HepG2 (cell line): ENCODE results near the gene TMEM11. TPM values are rescaled to one million over a fixed set of nuclear protein-coding genes. Genes with fewer than 3 reads are reported as not detected.

Source experiments
- CHCHD3 ChIP-seq: sonication (generic); formaldehyde crosslinking; IDR thresholded peaks from 2 replicates; pipeline ENCODE4 v1.8.0; 2022; ENCODE audit warnings: mild to moderate bottlenecking, missing genetic modification reagents, moderate library complexity
- DNMT1 ChIP-seq: sonication (generic); formaldehyde crosslinking; IDR thresholded peaks from 2 replicates; pipeline ENCODE4 v1.5.1; 2020; ENCODE audit warnings: mild to moderate bottlenecking, missing genetic modification reagents
- EZH2 ChIP-seq: conservative IDR thresholded peaks from 2 replicates; pipeline ENCODE4 v1.6.1; 2012; ENCODE audit warnings: mild to moderate bottlenecking, low read depth, low read length, moderate library complexity
- HMG20A ChIP-seq: IDR thresholded peaks from 2 replicates; pipeline ENCODE4 v1.6.1; 2016; ENCODE audit warnings: borderline replicate concordance
- MTA3 ChIP-seq: sonication (generic); formaldehyde crosslinking; IDR thresholded peaks from 2 replicates; pipeline ENCODE4 v1.4.0; 2020; ENCODE audit warnings: missing genetic modification reagents
- PHF8 ChIP-seq: sonication (generic); formaldehyde crosslinking; IDR thresholded peaks from 2 replicates; pipeline ENCODE4 v1.5.0; 2020; ENCODE audit warnings: missing genetic modification reagents
- RARA ChIP-seq: IDR thresholded peaks from 2 replicates; pipeline ENCODE4 v1.6.1; 2016; ENCODE audit warnings: missing genetic modification reagents, missing compliant biosample characterization
- RCOR2 ChIP-seq: IDR thresholded peaks from 2 replicates; pipeline ENCODE4 v1.6.1; 2016; ENCODE audit warnings: missing biosample characterization, missing genetic modification reagents
- RFX5 ChIP-seq: IDR thresholded peaks from 2 replicates; pipeline ENCODE4 v1.6.1; 2011; ENCODE audit warnings: low read depth, low read length, improper control_type of control experiment
- ZBTB38 ChIP-seq: sonication (generic); formaldehyde crosslinking; IDR thresholded peaks from 2 replicates; pipeline ENCODE4 v1.5.1; 2020; ENCODE audit warnings: mild to moderate bottlenecking, missing genetic modification reagents
- ZNF224 ChIP-seq: sonication (generic); formaldehyde crosslinking; IDR thresholded peaks from 2 replicates; pipeline ENCODE4 v1.5.0; 2020; ENCODE audit warnings: mild to moderate bottlenecking, missing genetic modification reagents
- ZNF589 ChIP-seq: sonication (generic); formaldehyde crosslinking; conservative IDR thresholded peaks from 2 replicates; pipeline ENCODE4 v1.8.0; 2022; ENCODE audit warnings: mild to moderate bottlenecking, moderate library complexity, missing genetic modification reagents
- ZNF713 ChIP-seq: sonication (generic); formaldehyde crosslinking; IDR thresholded peaks from 2 replicates; pipeline ENCODE4 v1.4.0; 2020; ENCODE audit warnings: mild to moderate bottlenecking, missing genetic modification reagents
- polyA plus RNA-seq, 8 experiments: library from polyadenylated mRNA; depleted of rRNA in 3 of 8; stranded (reverse) in 7 of 8; unstranded in 1 of 8; fragments of >200 nt; fragmentation: Illumina TruSeq in 4 of 8; extraction: Trizol in 4 of 8; gene quantifications; 2 replicates each; pipeline versions ENCODE4 v1.2.1 to v1.2.3, GENCODE V29; 2011 to 2016; ENCODE audit warnings: low read depth in 4 of 8, missing spikeins in 1 of 8, mixed read lengths in 1 of 8; ENCODE audit not compliant: insufficient read depth in 1 of 8
- total RNA-seq, 5 experiments: library from RNA; depleted of rRNA; stranded (reverse); fragments of >200 nt; fragmentation: Illumina TruSeq; extraction: Trizol; gene quantifications; 2 replicates each; pipeline ENCODE4 v1.2.3, GENCODE V29; 2016; ENCODE audit warnings: low read depth in 1 of 5
- TF ChIP-seq, protein P1 (sequence below): sonication (generic); formaldehyde crosslinking; IDR thresholded peaks from 2 replicates; pipeline ENCODE4 v1.9.0; 2021; ENCODE audit warnings: mild to moderate bottlenecking, missing genetic modification reagents
- TF ChIP-seq, protein P2 (sequence below): sonication (generic); formaldehyde crosslinking; IDR thresholded peaks from 2 replicates; pipeline ENCODE4 v1.4.0; 2020; ENCODE audit warnings: missing genetic modification reagents
- TF ChIP-seq, protein P3 (sequence below): sonication (generic); formaldehyde crosslinking; IDR thresholded peaks from 2 replicates; pipeline ENCODE4 v1.5.0; 2020; ENCODE audit warnings: mild to moderate bottlenecking, missing genetic modification reagents
- TF ChIP-seq, protein P4 (sequence below): sonication (generic); formaldehyde crosslinking; IDR thresholded peaks from 2 replicates; pipeline ENCODE4 v1.9.0; 2021; ENCODE audit warnings: missing genetic modification reagents, mild to moderate bottlenecking, borderline replicate concordance
- TF ChIP-seq, protein P5 (sequence below): sonication (generic); formaldehyde crosslinking; IDR thresholded peaks from 2 replicates; pipeline ENCODE4 v1.4.0; 2020; ENCODE audit warnings: missing genetic modification reagents, borderline replicate concordance

TMEM11 gene
- total and polyA plus RNA-seq, 2 of the 13 experiments (the other 11 are each of a cell fraction or from before 2014, with no cell fraction given) = 18.7 to 35.0 TPM

DNA sequence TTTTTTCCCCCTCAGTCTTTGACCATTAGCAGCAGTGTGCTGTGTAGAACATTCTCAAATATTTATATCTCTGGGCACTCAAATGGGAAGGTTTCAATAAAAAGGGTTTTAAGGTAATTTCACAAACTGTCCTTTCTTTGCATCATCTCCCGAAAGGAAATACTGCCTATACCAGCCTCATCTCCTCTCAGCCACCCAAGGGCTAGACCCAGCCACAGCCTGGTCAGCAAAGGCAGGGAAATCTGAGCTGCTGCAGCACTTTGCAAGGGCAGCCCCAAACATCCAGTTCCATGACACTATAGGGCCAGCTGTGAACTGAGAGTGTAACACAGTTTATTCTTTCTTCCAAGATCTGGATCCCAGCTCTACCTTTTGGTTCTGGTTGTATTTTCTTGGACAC is 28.9 kb downstream of the TMEM11 start (continued):
- TF ChIP-seq, protein P1, sequence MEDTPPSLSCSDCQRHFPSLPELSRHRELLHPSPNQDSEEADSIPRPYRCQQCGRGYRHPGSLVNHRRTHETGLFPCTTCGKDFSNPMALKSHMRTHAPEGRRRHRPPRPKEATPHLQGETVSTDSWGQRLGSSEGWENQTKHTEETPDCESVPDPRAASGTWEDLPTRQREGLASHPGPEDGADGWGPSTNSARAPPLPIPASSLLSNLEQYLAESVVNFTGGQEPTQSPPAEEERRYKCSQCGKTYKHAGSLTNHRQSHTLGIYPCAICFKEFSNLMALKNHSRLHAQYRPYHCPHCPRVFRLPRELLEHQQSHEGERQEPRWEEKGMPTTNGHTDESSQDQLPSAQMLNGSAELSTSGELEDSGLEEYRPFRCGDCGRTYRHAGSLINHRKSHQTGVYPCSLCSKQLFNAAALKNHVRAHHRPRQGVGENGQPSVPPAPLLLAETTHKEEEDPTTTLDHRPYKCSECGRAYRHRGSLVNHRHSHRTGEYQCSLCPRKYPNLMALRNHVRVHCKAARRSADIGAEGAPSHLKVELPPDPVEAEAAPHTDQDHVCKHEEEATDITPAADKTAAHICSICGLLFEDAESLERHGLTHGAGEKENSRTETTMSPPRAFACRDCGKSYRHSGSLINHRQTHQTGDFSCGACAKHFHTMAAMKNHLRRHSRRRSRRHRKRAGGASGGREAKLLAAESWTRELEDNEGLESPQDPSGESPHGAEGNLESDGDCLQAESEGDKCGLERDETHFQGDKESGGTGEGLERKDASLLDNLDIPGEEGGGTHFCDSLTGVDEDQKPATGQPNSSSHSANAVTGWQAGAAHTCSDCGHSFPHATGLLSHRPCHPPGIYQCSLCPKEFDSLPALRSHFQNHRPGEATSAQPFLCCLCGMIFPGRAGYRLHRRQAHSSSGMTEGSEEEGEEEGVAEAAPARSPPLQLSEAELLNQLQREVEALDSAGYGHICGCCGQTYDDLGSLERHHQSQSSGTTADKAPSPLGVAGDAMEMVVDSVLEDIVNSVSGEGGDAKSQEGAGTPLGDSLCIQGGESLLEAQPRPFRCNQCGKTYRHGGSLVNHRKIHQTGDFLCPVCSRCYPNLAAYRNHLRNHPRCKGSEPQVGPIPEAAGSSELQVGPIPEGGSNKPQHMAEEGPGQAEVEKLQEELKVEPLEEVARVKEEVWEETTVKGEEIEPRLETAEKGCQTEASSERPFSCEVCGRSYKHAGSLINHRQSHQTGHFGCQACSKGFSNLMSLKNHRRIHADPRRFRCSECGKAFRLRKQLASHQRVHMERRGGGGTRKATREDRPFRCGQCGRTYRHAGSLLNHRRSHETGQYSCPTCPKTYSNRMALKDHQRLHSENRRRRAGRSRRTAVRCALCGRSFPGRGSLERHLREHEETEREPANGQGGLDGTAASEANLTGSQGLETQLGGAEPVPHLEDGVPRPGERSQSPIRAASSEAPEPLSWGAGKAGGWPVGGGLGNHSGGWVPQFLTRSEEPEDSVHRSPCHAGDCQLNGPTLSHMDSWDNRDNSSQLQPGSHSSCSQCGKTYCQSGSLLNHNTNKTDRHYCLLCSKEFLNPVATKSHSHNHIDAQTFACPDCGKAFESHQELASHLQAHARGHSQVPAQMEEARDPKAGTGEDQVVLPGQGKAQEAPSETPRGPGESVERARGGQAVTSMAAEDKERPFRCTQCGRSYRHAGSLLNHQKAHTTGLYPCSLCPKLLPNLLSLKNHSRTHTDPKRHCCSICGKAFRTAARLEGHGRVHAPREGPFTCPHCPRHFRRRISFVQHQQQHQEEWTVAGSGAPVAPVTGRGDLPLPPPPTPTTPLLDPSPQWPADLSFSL (CRISPR knock-in tag) = no peak
- TF ChIP-seq DNMT1 (CRISPR knock-in tag) (no peak), RCOR2 (CRISPR knock-in tag) (no peak), MTA3 (CRISPR knock-in tag) (no peak), ZNF224 (CRISPR knock-in tag) (no peak), PHF8 (CRISPR knock-in tag) (no peak), ZBTB38 (no peak), EZH2 (no peak), RFX5 (no peak), ZNF713 (CRISPR knock-in tag) (no peak), CHCHD3 (no peak), RARA (no peak), HMG20A (CRISPR knock-in tag) (no peak), ZNF589 (no peak)
- TF ChIP-seq, protein P2, sequence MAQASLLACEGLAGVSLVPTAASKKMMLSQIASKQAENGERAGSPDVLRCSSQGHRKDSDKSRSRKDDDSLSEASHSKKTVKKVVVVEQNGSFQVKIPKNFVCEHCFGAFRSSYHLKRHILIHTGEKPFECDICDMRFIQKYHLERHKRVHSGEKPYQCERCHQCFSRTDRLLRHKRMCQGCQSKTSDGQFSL (CRISPR knock-in tag) = no peak
- TF ChIP-seq, protein P3, sequence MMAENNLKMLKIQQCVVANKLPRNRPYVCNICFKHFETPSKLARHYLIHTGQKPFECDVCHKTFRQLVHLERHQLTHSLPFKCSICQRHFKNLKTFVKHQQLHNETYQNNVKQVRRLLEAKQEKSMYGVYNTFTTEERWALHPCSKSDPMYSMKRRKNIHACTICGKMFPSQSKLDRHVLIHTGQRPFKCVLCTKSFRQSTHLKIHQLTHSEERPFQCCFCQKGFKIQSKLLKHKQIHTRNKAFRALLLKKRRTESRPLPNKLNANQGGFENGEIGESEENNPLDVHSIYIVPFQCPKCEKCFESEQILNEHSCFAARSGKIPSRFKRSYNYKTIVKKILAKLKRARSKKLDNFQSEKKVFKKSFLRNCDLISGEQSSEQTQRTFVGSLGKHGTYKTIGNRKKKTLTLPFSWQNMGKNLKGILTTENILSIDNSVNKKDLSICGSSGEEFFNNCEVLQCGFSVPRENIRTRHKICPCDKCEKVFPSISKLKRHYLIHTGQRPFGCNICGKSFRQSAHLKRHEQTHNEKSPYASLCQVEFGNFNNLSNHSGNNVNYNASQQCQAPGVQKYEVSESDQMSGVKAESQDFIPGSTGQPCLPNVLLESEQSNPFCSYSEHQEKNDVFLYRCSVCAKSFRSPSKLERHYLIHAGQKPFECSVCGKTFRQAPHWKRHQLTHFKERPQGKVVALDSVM (CRISPR knock-in tag) = no peak
- TF ChIP-seq, protein P4, sequence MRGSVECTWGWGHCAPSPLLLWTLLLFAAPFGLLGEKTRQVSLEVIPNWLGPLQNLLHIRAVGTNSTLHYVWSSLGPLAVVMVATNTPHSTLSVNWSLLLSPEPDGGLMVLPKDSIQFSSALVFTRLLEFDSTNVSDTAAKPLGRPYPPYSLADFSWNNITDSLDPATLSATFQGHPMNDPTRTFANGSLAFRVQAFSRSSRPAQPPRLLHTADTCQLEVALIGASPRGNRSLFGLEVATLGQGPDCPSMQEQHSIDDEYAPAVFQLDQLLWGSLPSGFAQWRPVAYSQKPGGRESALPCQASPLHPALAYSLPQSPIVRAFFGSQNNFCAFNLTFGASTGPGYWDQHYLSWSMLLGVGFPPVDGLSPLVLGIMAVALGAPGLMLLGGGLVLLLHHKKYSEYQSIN (CRISPR knock-in tag) = no peak
- TF ChIP-seq, protein P5, sequence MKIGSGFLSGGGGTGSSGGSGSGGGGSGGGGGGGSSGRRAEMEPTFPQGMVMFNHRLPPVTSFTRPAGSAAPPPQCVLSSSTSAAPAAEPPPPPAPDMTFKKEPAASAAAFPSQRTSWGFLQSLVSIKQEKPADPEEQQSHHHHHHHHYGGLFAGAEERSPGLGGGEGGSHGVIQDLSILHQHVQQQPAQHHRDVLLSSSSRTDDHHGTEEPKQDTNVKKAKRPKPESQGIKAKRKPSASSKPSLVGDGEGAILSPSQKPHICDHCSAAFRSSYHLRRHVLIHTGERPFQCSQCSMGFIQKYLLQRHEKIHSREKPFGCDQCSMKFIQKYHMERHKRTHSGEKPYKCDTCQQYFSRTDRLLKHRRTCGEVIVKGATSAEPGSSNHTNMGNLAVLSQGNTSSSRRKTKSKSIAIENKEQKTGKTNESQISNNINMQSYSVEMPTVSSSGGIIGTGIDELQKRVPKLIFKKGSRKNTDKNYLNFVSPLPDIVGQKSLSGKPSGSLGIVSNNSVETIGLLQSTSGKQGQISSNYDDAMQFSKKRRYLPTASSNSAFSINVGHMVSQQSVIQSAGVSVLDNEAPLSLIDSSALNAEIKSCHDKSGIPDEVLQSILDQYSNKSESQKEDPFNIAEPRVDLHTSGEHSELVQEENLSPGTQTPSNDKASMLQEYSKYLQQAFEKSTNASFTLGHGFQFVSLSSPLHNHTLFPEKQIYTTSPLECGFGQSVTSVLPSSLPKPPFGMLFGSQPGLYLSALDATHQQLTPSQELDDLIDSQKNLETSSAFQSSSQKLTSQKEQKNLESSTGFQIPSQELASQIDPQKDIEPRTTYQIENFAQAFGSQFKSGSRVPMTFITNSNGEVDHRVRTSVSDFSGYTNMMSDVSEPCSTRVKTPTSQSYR = no peak
